Tongue (tissue), 2 donors: Measurements from ENCODE around the gene C14orf93. TPM values are rescaled to one million over a fixed set of nuclear protein-coding genes. Genes with fewer than 3 reads are reported as not detected.
"Not testable (repeated sequence)": the region's sequence is repeated elsewhere in the genome, so short reads cannot be mapped to it uniquely, and the experiment has no call there.

Source experiments
- DNase-seq: peaks from one replicate; pipeline ENCODE4 v3.0.0-alpha.2; 2015
- total RNA-seq: library from RNA; depleted of rRNA; stranded (reverse); fragments of >200 nt; gene quantifications from one replicate; pipeline ENCODE4 v1.2.3, GENCODE V29; 2014

Gene C14orf93
- total RNA-seq, 1 donor from 2014 or later = 13.5 TPM

DNA sequence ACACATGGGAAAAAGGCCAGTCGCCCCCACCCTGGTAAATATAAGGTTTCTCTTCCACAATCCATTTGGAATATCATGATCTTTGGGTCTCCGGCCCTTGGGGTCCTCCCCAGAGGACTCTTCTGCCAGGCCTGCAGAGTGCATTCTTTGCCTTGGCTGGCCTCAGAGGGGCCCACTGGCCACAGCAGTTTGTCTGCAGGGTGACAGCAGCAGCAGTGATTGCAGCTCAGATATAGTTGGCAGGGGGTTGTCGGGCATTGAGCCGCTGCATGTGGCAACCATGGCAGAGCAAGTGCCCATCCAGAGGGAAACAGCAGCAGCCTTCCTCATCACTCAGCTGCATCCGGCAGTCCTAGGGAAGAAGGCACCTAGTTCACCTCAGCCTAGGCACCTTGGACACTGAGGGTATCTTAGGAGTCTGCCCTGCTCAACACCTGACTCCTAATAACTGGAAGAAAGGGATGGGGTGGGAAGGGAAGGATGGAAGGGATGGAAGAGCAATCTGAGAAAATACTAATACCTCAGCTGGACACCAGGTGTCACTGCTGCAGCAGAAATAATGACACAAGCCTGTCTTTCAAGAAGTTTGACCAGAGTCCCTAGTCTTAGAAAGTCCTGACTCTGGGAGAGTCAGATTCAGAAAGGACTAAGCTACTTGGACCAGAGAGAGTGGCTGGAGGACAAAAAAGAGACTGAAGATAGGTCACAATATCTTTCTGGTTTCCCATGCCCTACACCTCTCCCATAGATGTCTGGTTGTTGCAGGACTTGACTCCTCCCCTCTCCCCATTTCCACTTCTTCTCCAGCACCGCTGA is 36.5 kb downstream of the C14orf93 start:
- DNase-seq = peak; percentile 83

DNA sequence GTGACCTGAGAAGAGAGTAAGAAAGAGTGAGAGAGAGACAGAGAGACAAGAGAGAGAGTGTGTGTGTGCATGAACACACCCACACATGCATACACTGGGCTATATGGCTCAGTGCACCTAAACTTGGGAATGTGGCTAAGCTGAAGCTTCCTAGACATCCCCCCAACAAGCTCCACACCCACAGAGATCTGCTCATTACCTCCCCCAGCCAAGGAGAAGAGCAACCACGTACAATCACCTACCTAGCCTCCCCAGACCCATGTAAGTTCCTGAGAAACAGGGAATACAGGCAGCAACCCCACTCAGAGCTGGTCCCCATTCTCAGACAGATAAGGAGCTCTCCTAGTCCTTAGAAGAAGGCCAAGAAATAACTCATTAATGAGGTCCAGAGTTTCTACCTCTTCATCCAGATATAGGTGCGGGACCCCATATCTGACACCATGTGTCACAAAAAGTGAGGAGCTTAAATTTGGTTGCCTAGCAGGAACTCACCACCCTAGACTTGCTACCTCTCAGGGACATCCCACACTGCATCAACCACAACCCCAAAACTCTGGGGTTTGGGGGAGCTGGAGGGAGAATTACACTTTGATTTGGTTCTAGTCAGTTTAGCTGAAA is 37.5 kb downstream of the C14orf93 start:
- no peak for DNase-seq

DNA sequence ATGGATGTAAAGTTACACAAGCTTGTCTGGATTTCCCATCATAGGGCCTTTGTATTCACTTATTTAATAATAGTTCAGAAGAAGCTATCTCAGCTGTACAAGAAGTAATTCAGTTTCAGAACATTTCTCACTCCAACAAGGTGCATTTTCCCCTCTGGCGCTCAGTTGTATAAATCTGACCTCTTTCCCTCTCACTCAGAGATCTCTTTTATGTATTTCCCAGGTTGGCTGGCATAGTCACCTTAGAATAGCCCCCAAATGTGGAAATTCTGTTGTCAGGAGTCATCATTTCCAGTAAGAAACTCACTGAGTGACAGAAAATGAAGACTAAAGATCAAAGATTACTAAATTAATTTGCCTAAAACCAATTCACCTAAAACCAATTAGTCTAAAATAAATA is 38.8 kb downstream of the C14orf93 start:
- DNase-seq = no peak

DNA sequence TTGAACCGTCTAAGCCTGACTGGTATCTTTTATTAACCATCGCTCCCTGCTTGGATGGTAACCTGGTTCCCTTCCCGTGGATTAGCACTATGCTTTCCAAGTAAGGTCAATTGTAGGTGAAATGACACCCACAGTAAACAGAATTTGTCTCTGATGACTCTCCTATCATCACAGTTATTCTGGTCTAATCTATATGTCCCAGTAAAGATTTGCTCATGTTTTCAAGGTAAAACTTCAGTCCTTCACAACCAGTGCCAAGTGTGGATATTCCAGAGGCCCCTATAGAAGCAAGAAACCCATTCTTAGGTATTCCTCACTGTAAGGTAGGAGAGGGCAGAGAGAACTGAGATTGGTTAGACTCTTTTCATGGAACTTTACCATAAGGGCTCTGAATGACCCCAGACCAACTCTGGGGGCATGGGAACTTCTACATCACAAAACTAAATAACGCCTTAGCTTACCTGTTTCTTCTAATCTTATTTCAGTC is 43.1 kb downstream of the C14orf93 start:
- DNase-seq = no peak

- not testable (repeated sequence) for DNase-seq
Observed at GRCh38 chr14:22965916-22966782, 43.8 kb downstream of the C14orf93 start.

DNA sequence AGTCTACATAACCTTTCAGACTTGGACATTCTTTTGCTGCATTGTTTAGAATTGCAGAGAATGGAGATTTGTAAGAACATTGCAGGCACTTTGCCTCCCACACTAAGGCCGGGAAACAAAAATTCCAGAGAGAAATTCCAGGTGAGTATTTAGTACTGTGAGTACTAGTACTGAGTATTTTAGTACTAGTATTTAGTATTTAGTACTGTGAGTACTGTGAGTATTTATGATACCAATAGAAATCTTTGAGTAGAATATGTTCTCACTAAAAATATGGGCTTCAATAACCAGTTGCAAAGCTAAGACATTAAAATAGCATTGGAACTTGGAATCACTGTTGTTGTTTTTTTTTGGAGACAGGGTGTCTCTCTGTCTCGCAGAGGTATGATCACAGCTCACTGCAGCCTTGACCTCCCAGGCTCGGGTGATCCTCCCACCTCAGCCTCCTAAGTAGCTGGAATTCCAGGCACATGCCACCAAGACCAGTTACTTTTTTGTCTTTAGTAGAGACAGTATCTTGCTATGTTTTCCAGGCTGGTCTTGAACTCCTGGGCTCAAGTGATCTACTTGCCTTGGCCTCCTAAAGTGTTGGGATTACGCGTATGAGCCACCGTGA is 47.8 kb downstream of the C14orf93 start:
- no peak for DNase-seq

- DNase-seq = peak; percentile 29
Observed at GRCh38 chr14:22955702-22956569, 54.0 kb downstream of the C14orf93 start.

- DNase-seq = no peak
Observed at GRCh38 chr14:22952418-22952817, 57.5 kb downstream of the C14orf93 start.

DNA sequence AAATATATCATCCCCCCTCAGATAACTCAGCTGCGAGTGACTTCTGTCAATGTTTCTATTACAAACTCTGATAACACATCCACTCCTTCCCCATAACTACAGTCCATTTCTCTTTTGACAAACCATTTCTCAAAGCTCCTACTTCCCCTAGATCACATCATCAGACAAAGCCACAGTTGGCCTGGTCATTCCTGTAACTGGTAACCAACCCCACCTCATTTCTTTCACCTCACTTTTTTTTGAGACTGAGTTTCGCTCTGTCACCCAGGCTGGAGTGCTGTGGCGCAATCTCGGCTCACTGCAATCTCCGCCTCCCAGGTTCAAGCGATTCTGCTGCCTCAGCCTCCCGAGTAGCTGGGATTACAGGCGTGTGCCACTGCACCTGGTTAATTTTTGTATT is 58.1 kb downstream of the C14orf93 start:
- DNase-seq = not testable (repeated sequence)

- no peak for DNase-seq
Observed at GRCh38 chr14:22945642-22946041, 64.3 kb downstream of the C14orf93 start.

- DNase-seq = no peak
Observed at GRCh38 chr14:22939684-22940083, 70.3 kb downstream of the C14orf93 start.

Other genes with a start within 250 kb of the C14orf93 start
- gene OXA1L, start 243.5 kb downstream of the C14orf93 start, total RNA-seq = 92.3 TPM
- 14.2 TPM for gene SLC7A7, start 194.7 kb downstream of the C14orf93 start, total RNA-seq
- 36.8 TPM for gene MRPL52, start 180.3 kb downstream of the C14orf93 start, total RNA-seq
- 131 TPM for gene MMP14, start 173.6 kb downstream of the C14orf93 start, total RNA-seq
- gene LRP10, start 138.4 kb downstream of the C14orf93 start, total RNA-seq = 30.5 TPM
- gene REM2, start 126.9 kb downstream of the C14orf93 start, total RNA-seq = 0.72 TPM
- 162 TPM for gene RBM23, start 91.0 kb downstream of the C14orf93 start, total RNA-seq
- 64.8 TPM for gene PRMT5, start 80.8 kb downstream of the C14orf93 start, total RNA-seq
- gene HAUS4, start 53.1 kb downstream of the C14orf93 start, total RNA-seq = 60.3 TPM
- gene AJUBA, start 27.6 kb downstream of the C14orf93 start, total RNA-seq = 47.2 TPM
- 190 TPM for gene PSMB5, start 24.8 kb upstream of the C14orf93 start, total RNA-seq
- not detected for gene PSMB11, start 32.1 kb upstream of the C14orf93 start, total RNA-seq
- 4.5 TPM for gene CDH24, start 47.4 kb upstream of the C14orf93 start, total RNA-seq
- 103 TPM for gene ACIN1, start 85.0 kb upstream of the C14orf93 start, total RNA-seq
- gene C14orf119, start 85.4 kb upstream of the C14orf93 start, total RNA-seq = 25.5 TPM
- gene CIROP, start 94.8 kb upstream of the C14orf93 start, total RNA-seq = not detected
- not detected for gene CEBPE, start 109.1 kb upstream of the C14orf93 start, total RNA-seq
- gene SLC7A8, start 173.5 kb upstream of the C14orf93 start, total RNA-seq = 5.6 TPM
- not detected for gene RNF212B, start 227.8 kb upstream of the C14orf93 start, total RNA-seq